ENCODE results near the gene ENKUR.

ENKUR gene

GRCh38 chr10:25015828-25016375 lies at the start of gene ENKUR:
TSS of gene ENKUR (minus strand) at chr10:25016158. CDS start at chr10:25015936, 222 bp downstream.
- peak; percentile 97 for DNase-seq (ENCODE audit: low spot score)

GRCh38 chr10:25064401-25064800 lies 48.4 kb upstream of the ENKUR start:
- no peak for DNase-seq (ENCODE audit: low spot score)

GRCh38 chr10:25063644-25064043 lies 47.7 kb upstream of the ENKUR start:
- DNase-seq (ENCODE audit: low spot score): no peak

- no peak for DNase-seq (ENCODE audit: low spot score)
Measured at GRCh38 chr10:25063157-25063556, 47.2 kb upstream of the ENKUR start.

- DNase-seq (ENCODE audit: low spot score): peak; percentile 47
Measured at GRCh38 chr10:25061711-25062449, 45.9 kb upstream of the ENKUR start.

GRCh38 chr10:25061125-25061524 lies 45.2 kb upstream of the ENKUR start:
- DNase-seq (ENCODE audit: low spot score): no peak

- DNase-seq (ENCODE audit: low spot score): peak; percentile 65
Measured at GRCh38 chr10:25059990-25060389, 44.0 kb upstream of the ENKUR start.

GRCh38 chr10:25057886-25058285 lies 41.9 kb upstream of the ENKUR start:
- no peak for DNase-seq (ENCODE audit: low spot score)

- no peak for DNase-seq (ENCODE audit: low spot score)
Measured at GRCh38 chr10:25056726-25057125, 40.8 kb upstream of the ENKUR start.

GRCh38 chr10:25052012-25052411 lies 36.1 kb upstream of the ENKUR start:
- DNase-seq (ENCODE audit: low spot score): no peak

- DNase-seq (ENCODE audit: low spot score): no peak
Measured at GRCh38 chr10:25050402-25050801, 34.4 kb upstream of the ENKUR start.

- no peak for DNase-seq (ENCODE audit: low spot score)
Measured at GRCh38 chr10:25049966-25050365, 34.0 kb upstream of the ENKUR start.

- no peak for DNase-seq (ENCODE audit: low spot score)
Measured at GRCh38 chr10:25048450-25048849, 32.5 kb upstream of the ENKUR start.

- no peak for DNase-seq (ENCODE audit: low spot score)
Measured at GRCh38 chr10:25047591-25048301, 31.8 kb upstream of the ENKUR start.

GRCh38 chr10:25047088-25047487 lies 31.1 kb upstream of the ENKUR start:
- DNase-seq (ENCODE audit: low spot score): no peak

- DNase-seq (ENCODE audit: low spot score): no peak
Measured at GRCh38 chr10:25046641-25047040, 30.7 kb upstream of the ENKUR start.

GRCh38 chr10:25039531-25039930 lies 23.6 kb upstream of the ENKUR start:
- DNase-seq (ENCODE audit: low spot score): no peak

- DNase-seq (ENCODE audit: low spot score): no peak
Measured at GRCh38 chr10:25038325-25038724, 22.4 kb upstream of the ENKUR start.

- no peak for DNase-seq (ENCODE audit: low spot score)
Measured at GRCh38 chr10:25036381-25036780, 20.4 kb upstream of the ENKUR start.

- DNase-seq (ENCODE audit: low spot score): no peak
Measured at GRCh38 chr10:25029519-25029918, 13.6 kb upstream of the ENKUR start.

- DNase-seq (ENCODE audit: low spot score): peak; percentile 27
Measured at GRCh38 chr10:25028711-25029110, 12.8 kb upstream of the ENKUR start.

- peak; percentile 46 for DNase-seq (ENCODE audit: low spot score)
Measured at GRCh38 chr10:25026463-25026862, 10.5 kb upstream of the ENKUR start.

GRCh38 chr10:25024528-25024927 lies 8.6 kb upstream of the ENKUR start:
- no peak for DNase-seq (ENCODE audit: low spot score)
